Dermis microvascular lymphatic vessel endothelial cell (primary cell): ENCODE measurements around the gene SHROOM2. TPM values are rescaled to one million over a fixed set of nuclear protein-coding genes. Genes with fewer than 3 reads are reported as not detected.
A peak's percentile ranks its signal among the peaks of the same experiment; 100 is the strongest.

Experiments used
- DNase-seq, 2 donors: peaks; one replicate each; pipeline versions ENCODE4 v3.0.0 to v3.0.0-alpha.2; 2010; ENCODE audit warnings: low read depth in 2 of 2
- total RNA-seq: library from RNA; depleted of rRNA; stranded (reverse); fragments of >200 nt; gene quantifications from 2 replicates; pipeline ENCODE4 v1.2.1, GENCODE V29; 2014

SHROOM2 gene
- total RNA-seq, 1 donor from 2014 or later = 5.3 TPM

- DNase-seq = no peak
These were observed 109.1 kb downstream of the SHROOM2 start for GRCh38 chrX:9895225-9895912.

- DNase-seq = no peak
These were observed 111.5 kb downstream of the SHROOM2 start for GRCh38 chrX:9897761-9898161.

GRCh38 chrX:9899640-9900111, 113.4 kb downstream of the SHROOM2 start:
- no peak for DNase-seq

- no peak for DNase-seq
These were observed 116.4 kb downstream of the SHROOM2 start for GRCh38 chrX:9902656-9903055.

GRCh38 chrX:9903146-9903545, 116.9 kb downstream of the SHROOM2 start:
- no peak for DNase-seq

GRCh38 chrX:9905288-9905687, 119.1 kb downstream of the SHROOM2 start:
- peak in 1 of 2 donors; percentile 33 for DNase-seq

GRCh38 chrX:9905721-9906120, 119.5 kb downstream of the SHROOM2 start:
- no peak for DNase-seq

GRCh38 chrX:9906919-9907318, 120.7 kb downstream of the SHROOM2 start:
- DNase-seq = peak in 1 of 2 donors; percentile 1

- peak in 1 of 2 donors; percentile 58 for DNase-seq
These were observed 121.6 kb downstream of the SHROOM2 start for GRCh38 chrX:9907645-9908387.

- DNase-seq = no peak
These were observed 123.0 kb downstream of the SHROOM2 start for GRCh38 chrX:9909254-9909653.

GRCh38 chrX:9911487-9911886, 125.3 kb downstream of the SHROOM2 start:
- DNase-seq = peak in 1 of 2 donors; percentile 44

GRCh38 chrX:9912351-9913145, 126.3 kb downstream of the SHROOM2 start:
- DNase-seq = no peak

- DNase-seq = peak in 1 of 2 donors; percentile 5
These were observed 126.9 kb downstream of the SHROOM2 start for GRCh38 chrX:9913146-9913433.

- DNase-seq = no peak
These were observed 131.6 kb downstream of the SHROOM2 start for GRCh38 chrX:9917861-9918260.

GRCh38 chrX:9919632-9920172, 133.5 kb downstream of the SHROOM2 start:
- DNase-seq = no peak

- DNase-seq = no peak
These were observed 135.2 kb downstream of the SHROOM2 start for GRCh38 chrX:9921407-9921806.

- peak in 1 of 2 donors; percentile 5 for DNase-seq
These were observed 137.1 kb downstream of the SHROOM2 start for GRCh38 chrX:9923357-9923756.

GRCh38 chrX:9926002-9926401, 139.8 kb downstream of the SHROOM2 start:
- DNase-seq = no peak

GRCh38 chrX:9927698-9928482, 141.7 kb downstream of the SHROOM2 start:
- DNase-seq = no peak

GRCh38 chrX:9935436-9935835, 149.2 kb downstream of the SHROOM2 start:
- no peak for DNase-seq

- no peak for DNase-seq
These were observed 151.5 kb downstream of the SHROOM2 start for GRCh38 chrX:9937761-9938160.
